Cardiac septum (tissue), 1 donor: ENCODE measurements around the gene ASS1. TPM values are rescaled to one million over a fixed set of nuclear protein-coding genes. Genes with fewer than 3 reads are reported as not detected.
"Not testable (repeated sequence)": the region's sequence is repeated elsewhere in the genome, so short reads cannot be mapped to it uniquely, and the experiment has no call there.

ENCODE experiments used
- DNase-seq: peaks from one replicate; pipeline ENCODE4 v3.0.0-alpha.2; 2020; ENCODE audit warnings: low spot score
- intact Hi-C: fragments of 100-400 bp; cut with DNase I; formaldehyde crosslinking; loops from one replicate; pipeline ENCODE4 v1.14.0; 2022
- total RNA-seq: library from RNA; stranded (reverse); fragmentation: NEBNext Ultra II Directional; extraction: Animal tissue kit (Norgen Biotek cat#: 25700); gene quantifications from one replicate; pipeline ENCODE4 v1.2.1, GENCODE V29; 2021
- donor health status: DM: no; HTN: no; CAD: no.

ASS1 gene
- total RNA-seq, 1 donor from 2014 or later = 53.7 TPM

DNA sequence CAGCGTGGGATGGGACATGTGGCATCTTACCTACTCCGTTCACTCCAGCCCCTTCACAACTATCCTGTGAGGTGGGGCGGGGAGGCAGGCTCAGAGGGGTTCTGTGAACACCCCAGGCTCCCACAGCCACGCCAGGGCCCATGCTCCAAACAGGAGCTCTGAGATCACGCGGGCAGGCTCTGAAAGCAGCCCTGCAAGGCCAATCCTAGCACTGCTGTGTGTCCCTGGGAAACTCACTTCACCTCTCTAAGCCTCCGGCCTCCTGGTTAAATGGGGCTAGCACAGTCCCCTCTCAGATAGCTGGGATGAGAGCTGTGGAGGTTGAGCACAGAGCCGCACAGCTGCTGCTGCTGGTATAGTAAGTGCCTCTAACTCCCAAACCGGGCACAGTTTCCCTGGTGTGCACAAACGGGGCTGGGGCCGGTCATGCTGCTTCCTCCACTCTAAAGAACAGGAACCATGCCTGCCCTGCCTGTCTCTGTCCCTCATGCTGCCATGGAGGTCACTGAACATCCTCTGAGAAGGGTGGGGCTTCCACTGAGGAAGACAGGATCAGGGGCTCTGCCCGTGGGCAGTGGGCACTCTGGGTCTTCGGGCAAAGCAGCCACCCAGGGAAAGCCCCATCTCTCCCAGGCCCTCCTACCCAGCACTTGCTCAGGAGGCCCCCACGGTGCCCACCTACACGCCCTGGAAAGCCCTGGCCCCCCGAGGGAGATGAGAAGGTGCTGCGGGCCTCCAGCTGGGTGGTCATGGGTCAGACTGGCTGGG lies 13.0 kb upstream of the ASS1 start:
- no peak for DNase-seq
- intact Hi-C loops = no loop called here

DNA sequence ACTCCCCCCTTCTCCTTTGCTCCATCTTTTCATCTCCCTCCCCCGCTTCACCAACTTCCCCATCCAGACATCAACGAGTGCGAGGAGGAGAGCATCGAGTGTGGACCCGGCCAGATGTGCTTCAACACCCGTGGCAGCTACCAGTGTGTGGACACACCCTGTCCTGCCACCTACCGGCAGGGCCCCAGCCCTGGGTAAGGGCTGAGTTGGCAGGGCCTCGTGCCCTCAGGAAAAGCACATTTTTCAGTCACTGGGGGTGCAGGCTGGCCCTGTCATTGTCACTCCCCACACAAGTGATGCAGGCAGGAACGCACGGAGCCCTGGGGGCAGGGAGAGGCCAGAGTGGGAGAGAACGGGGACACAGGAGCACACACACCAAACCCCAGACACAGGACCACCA lies 12.4 kb upstream of the ASS1 start:
- intact Hi-C loops = no loop called here
- DNase-seq = no peak

DNA sequence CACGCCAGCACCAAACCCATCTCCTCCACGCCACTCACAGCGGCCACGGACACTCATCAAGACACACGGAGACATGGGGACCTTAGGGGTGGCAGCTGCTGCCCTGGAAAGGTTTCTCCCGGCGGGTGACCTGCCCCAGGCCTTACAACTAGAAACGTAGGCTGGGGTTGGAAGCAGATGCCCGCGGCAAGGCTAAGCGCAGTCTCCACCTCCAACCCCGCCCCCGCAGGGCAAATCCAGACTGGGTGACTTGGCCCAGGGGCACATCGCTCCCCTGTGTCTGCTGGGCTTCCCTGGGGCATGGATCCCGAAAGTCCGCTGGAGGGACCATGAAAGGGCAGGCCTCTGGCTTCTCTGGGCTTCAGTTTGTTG lies 12.0 kb upstream of the ASS1 start:
- intact Hi-C loops = no loop called here
- no peak for DNase-seq

DNA sequence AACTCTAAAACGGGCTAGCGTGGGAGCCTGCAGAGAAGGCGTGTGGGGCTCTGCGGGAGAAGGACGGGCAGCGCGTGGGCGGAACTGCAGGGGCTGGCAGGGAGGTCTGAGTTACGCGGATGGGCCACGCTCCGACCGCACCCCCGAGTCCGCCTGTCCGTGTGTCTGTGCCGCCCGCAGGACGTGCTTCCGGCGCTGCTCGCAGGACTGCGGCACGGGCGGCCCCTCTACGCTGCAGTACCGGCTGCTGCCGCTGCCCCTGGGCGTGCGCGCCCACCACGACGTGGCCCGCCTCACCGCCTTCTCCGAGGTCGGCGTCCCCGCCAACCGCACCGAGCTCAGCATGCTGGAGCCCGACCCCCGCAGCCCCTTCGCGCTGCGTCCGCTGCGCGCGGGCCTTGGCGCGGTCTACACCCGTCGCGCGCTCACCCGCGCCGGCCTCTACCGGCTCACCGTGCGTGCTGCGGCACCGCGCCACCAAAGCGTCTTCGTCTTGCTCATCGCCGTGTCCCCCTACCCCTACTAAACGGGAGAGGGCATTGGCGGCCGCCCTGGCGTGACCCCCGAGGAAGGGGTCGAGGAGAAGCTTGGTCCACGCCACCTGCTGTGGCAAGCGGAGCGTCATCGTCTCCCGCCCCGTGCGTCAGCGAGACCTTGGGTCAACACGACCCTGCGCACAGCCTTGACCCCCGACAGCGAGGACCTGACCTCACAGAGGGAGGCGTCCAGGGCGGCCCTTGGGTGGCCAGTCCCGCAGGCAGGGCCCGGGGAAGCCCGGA lies 11.4 kb upstream of the ASS1 start:
- intact Hi-C loops = no loop called here
- DNase-seq = no peak

DNA sequence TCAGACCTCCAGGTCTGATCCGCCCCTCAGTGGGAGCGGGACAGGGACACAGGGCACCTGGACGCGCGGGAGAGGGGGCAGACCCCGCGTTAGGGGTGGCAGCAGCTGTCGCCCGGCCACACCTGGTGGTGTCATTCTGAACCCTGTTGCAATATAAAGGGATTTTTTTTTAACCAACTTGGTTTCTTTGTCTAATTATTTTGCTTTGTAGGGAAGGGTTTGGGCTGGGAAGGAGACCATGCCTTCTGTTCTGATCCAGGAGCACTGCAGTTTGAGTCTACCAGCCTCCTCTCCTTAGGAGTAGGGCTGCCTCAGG lies 10.9 kb upstream of the ASS1 start:
- DNase-seq = no peak
- intact Hi-C loops = no loop called here

DNA sequence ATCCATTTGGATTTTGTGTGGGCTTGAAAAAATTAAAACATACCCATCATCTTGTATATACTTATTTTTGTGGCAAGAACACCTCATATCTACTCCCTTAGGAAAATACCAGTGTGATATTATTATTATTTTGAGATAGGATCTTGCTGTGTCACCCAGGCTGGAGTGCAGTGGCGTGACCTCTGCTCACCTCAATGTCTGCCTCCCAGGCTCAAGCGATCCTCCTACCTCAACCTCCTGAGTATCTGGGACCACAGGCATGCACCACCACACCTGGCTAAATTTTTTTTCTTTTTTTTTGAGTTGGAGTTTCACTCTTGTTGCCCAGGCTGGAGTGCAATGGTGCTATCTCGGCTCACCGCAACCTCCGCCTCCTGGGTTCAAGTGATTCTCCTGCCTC lies 10.1 kb upstream of the ASS1 start:
- intact Hi-C loops, DNase-seq: not testable (repeated sequence)

DNA sequence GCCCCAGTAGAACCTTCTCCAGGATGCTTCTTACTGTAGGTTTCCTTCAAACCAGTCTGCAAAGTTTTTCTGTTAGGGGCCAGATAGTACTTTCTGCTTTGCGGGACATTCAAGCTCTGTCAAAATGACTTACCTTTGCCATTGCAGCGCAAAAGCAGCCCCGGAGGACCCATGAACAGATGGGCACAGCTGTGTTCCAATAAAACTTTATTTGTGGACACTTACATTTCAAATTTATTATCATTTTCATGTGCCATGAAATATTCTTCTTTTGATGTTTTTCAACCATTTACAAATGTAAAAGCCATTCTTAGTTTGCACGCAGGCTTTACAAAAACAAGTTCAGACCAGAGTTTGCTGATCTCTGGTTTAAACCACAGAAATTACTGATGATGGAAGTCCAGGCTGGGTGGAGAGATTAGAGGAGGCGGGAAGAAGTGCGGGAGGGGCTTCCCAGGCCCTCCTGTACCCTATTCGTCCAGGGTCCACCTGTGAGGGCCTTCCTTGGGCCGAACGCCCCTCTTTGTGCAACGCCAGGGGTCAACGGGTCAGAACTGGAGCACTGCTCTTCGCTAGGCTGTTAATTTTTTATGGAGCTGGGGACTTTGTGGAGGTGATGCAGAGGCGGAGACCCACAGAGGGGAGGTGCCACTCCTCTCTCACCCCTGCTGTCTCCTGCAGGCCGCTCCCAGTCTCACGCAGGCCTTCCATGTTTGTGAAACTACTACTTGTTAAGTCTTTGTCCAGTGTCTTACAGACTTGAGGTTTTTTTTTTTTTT lies 7.6 kb upstream of the ASS1 start:
- intact Hi-C loops = no loop called here
- DNase-seq = no peak

DNA sequence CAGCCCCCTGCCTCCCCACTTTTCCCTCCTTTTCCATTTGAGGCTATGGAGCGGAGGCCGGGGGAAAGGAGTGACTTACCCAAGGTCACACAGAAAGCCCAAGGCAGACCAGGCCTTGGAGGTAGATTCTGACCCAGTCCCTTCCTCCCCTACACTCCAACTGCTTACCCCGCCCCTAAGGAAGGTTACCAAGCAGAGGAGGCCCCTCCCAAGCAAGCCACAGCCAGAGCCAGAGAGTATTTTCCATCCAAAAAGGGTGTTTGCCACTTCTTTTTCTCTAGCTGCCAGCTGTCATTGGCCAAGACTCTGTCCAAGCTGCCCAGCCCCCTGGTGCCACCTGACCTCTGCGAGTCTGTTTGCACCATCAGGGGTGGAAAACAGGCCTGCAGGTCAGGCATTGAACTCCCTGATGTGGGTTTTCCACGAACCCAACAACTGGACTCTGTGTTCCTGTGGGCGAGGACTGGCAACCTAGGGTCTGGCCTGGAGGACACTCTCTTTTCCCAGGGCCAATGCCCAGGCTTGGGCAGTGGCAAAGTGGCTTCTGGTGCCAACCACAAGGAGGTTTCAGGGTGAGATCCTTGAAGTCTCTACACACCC lies 6.3 kb upstream of the ASS1 start:
- no peak for DNase-seq
- intact Hi-C loops = no loop called here

DNA sequence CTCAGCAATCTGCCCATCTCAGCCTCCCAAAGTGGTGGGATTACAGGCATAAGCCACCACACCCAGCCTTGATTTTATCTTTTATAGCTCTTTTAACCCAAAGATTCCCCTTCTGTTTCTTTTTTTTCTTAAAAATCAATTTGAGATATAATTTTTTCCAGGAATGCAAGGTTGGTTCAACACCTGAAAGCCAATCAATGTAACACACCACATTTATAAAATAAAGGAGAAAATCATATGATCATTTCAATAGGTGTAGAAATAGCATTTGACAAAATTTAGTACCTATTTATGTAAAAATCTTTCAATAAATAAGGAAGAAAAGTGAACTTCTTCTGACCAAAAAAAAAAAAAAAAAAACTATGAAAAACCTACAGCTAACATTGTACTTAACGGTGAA lies 3.7 kb upstream of the ASS1 start:
- no peak for DNase-seq
- intact Hi-C loops = no loop called here

DNA sequence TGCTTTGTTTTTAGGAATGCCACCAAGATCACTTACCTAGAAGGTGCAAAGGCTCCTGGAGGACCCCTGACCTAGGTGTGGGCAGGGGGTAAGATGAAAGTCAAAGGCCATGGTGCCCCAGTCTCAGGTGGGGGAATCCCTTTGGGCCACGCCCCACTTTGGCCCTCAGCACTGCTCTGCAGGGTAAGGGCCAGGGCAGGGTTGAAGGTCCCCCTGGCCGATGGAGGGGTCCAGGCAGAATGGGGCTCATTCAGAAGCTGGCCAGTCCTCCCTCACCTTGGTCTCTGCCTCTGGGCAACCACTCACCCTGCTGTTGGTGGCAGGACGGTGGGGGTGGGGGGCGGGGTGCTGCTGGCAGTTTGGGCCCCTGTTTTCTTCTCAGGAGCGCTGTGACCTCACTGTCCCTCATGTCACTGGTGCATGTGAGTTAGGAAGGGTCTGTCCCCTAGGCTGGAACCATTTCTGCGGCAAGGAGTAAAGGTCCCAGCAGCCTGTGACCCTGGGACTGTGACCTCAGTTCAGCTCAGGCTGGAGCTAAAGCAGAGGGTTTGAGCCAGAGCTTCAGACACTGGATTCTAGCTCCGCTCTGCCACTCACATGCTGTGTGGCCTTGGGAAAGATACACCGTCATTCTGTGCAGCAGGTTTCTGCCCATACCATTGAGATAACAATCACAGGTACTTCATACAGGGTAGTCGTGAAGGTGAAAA lies 1.9 kb upstream of the ASS1 start:
- intact Hi-C loops = no loop called here
- DNase-seq = no peak

DNA sequence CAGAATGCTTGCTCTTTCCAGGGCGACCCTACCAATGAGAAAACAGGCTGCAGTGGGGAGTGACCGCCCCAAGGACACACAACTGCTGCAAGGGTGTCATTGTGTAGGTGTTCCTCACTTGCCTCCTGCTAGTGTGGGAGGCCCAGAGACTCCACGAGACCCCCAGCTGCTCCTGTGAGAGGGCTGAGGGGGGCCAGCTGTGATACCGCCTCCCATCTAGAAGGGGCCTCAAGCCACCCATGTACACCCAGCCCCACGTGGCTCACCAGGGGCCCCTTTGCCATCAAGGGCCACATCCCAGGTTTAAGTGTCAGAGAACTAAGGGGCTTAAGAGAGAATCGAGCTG lies 1.3 kb upstream of the ASS1 start:
- DNase-seq = no peak
- intact Hi-C loops = no loop called here

DNA sequence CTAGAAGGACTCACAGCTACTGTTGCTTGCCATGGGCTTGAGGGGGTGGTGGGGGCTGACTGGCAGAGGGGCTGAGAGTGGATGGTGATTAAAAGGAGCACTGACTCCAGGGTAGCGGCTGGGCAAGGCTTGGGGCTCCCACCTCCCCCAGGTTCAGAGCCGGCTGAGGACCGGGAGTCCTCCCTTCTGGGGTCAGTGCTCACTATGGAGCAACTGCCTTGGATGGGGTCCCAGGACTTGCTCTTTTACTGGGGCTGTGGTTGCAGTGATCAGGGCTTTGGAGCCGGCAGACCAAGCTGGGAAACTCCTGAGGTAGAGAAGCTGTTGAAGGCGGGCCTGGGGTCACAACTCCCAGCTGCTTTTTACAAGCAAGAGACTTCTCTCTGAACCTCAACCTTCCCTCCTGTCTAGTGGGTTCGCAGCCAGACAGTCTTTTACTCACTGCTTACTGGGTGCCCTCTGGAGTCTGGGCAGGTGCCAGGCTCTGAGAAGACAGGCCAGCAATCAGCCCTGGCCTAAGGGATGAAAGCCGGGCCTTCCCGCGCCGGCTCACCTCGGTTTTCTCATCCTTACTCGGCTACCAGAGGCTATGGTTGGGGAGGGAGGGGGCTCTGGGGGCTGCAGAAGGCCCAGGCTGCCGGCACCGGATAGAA lies 795 bp upstream of the ASS1 start:
- intact Hi-C loops = loop anchor here (2.0 kb wide), 1 partner anchor 17 kb away; no protein-coding TSS in a partner anchor
- DNase-seq = no peak

DNA sequence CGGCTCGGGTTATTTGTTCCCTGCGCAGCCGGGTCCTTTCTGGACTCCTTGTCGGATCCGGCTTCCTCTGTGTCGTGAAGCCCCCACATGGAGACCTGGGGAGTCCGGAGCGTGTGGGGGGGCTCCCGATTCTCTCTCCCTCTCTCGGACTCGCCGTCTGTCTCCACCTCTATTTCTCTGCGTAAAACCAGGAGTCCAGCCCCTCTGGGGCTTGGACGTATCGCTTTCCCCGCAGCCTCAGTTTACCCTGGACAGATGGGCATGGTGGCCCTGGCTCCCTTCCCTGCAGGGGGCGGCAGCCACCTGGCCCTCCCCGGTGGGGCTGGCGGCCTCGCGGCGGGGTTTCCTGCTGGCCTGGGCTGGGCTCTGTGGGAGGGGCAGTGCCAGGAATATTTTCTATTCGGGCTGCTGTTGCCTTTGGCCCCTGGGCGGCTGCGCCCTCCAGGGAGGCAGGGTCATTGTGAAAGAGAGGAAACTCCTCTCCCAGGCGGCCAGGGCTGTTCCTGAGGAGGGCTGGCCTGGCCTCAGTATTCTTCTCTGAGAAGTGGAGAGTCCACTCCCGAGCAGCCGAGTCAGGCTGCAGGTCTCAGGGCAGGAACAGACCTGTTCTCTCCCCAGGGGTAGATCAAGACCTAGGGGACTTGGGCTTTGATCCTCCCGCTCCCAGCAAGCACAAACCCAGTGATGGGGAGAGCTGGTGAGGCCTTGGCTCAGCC lies 665 bp downstream of the ASS1 start:
- intact Hi-C loops = loop anchor here (2.0 kb wide), 1 partner anchor 19 kb away; no protein-coding TSS in a partner anchor
- DNase-seq = peak; percentile 88

DNA sequence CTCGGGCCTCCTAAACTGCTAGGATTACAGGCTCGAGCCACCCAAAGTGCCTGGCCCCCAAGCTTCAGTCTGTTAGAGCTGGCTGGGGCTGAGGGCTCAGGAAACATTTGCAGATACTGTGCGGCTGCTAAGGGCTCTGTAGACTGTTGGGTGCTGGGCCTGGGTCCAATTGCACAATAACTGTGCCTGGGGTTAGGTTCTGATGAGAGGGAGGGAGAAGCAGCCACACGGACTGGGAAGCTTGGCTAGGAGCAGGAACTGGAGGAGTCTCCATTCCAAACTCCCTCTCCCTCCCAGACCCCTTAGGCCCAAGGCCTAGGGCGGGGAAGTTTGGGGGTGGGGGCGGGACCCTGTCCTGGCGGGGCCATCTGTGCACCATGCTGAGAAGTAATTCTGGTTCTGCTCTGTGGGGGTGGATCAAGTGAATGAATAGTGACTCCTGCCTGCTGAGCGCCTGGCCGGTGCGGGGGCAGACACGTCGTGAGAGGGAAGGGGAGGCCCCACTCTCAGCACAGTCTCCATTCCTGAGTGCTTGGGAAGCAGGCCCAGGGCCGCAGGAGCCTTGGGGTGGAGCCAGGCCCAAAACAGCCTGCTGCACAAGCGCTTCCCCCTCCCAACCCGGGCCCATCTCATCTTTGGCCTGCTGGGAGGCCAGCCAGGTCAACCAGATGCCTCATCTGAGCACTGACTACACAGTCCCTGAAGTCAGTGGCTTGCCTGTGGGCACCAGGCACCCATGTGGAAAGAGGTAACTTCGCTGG lies 1.5 kb downstream of the ASS1 start:
- DNase-seq = peak; percentile 92
- intact Hi-C loops = no loop called here

DNA sequence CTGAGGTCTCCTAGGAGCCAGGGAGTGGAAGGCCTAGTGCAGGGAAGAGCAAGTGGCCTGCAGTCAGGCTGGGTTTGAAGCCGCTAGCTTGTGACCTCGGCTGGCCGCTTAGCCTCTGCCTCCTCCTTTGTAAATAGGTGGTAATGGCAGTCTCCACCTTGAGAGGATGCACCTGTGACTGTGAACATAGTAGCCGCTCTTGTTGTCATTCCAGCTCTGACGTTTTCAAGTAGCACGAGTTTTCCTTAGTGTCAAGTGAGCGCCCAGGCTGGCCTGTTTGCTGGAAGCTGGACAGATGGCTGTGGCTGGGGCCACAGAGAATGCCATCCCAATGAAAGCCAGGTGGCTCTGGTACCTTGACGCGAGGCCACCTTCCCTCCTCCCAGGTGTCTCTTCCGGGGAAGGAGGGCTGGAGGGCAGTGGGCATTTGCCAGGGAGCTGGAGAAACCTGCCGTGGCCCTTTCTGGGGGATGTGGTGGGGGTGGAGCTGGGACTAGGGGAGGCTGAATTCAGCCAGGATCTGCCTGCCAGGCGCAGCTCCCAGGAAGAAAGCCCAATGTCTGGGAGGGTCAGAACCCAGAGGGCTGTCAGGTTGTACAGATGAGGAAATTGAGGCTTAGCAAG lies 2.5 kb downstream of the ASS1 start:
- intact Hi-C loops = no loop called here
- DNase-seq = no peak

DNA sequence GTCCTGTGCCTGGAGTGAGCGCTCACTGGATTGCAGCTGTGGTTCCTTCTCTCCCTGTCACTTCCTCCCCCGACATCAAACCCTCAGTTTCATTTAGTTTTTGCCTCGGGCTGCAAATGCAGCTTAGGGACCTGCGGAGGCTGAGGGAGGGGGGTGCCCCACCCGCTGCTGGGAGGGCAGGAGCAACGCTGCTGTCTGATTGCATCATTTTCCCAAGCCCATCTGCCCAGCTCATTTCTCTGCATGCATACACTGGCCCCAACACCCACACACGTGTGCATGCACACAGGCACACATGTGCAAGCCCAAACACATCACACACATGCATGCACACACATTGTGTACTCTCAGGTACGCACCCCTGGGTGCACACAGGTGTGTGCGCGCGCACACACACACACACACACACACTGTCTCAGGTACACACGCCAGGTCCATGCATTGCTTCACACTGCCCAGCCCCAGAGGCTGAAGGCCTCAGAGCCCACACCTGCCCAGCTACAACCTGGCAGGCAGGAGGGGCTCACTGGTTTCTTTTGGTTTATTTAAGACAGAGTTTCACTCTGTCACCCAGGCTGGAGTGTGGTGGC lies 3.4 kb downstream of the ASS1 start:
- intact Hi-C loops = no loop called here
- no peak for DNase-seq
